NCI-H1930 (cell line): Measurements from ENCODE around the gene PRND.
"Not testable (repeated sequence)": the region's sequence is repeated elsewhere in the genome, so short reads cannot be mapped to it uniquely, and the experiment has no call there.

Experiments used
- DNase-seq, 2 experiments: peaks; one replicate each; lab custom pipeline; 2025; lab: John Stamatoyannopoulos, UW

PRND gene

DNA sequence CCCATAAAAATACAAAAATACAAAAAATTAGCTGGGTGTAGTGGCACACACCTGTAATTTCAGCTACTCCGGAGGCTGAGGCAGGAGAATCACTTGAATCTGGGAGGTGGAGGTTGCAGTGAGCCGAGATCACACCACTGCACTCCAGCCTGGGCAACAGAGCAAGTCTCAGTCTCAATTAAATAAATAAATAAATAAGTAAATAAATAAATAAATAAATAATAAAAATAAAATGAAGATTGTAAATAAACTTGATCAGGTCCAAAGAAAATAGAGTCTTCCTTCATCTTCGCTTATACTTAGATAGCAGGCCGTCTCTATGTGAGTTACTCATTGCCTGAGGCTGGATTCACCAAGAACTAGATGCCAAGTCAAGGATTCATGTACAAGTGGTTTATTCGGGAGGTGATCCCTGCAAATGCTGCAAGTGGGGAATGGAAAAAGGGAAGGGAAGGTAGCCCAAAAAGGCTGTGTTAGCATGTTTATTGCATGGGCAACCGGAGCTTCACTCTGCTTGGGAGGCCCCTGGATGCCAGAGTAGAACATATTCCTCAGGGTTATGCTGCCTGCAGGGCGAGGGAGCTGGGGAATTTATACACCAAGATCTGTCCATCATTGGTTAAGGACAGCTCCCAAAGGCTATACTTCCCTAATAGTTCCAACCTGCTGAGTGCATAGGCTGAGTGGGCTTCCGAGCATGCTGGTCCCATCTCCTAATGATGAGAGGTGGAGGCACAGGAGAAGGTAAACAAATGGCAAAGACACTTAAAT, 16.3 kb downstream of the PRND start:
- DNase-seq = no peak

DNA sequence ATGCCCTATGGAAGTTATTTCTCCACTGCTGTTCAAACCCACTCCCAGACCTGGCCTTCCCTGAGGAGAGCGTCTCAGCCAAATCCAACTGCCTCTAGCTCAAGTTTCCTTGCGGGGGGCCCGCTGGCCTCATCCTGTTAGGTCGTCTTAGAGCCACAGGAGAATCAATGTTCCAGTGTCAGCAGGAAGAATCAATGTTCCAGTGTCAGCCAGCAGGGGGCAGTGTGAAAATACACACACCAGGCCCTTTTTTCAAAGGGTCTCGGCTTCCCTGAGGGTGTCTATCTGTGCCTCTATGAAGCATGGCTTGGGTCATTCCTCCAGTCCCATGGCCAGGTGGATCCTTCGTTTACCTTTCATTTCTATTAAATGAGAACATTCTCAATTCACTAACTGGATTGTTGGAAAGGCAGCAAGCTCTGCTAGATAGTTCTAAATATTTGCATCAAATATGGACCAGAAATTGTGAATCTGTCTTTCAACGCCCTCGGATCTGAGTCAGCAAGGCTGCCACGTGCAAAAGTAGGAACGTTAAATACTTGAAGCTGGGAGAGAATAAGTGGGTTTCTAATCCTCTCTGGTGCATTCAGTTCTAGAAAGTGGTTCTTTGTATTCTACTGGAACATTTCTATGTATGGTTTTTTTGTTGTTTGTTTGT, 19.2 kb downstream of the PRND start:
- peak in 1 of 2 experiments; percentile 42 for DNase-seq

DNA sequence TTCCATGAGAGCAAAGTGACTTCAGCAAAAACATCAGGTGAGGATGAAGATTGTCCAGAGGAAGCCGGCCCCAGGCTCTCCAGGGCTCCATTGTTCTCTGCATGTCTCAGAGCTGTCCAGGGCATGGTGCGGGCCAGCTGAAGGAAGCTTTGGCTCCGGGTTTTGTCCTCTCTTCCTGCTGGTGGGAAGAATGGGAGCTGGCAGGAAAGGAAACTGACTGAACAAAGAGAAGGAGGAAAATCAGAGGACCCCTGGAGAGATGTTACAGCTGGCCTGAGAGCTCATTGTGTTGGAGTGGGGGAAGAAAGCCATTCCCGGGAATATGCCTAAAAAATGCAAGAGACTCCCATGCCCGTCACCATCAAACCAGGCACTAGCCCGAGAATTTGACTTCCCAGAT, 27.1 kb downstream of the PRND start:
- DNase-seq = no peak

DNA sequence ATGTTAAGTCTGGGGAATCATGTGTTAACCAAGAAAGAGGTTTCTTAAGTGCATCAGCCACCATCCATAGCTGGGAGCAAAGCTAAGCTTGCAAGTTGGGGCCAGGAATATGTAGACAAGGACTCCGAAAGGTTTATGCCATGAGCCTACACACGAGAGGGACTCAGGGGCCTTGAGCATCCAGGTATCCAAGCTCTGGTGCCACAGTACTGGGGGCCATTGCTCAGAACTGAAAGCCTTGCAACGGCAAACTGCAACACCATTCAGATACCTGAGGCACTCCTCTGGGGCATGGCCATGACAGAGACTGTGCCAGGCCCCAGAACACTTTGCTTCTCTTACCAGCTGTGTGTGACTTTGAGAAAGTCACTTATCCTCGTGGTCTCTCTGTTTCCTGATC, 27.6 kb downstream of the PRND start:
- no peak for DNase-seq

DNA sequence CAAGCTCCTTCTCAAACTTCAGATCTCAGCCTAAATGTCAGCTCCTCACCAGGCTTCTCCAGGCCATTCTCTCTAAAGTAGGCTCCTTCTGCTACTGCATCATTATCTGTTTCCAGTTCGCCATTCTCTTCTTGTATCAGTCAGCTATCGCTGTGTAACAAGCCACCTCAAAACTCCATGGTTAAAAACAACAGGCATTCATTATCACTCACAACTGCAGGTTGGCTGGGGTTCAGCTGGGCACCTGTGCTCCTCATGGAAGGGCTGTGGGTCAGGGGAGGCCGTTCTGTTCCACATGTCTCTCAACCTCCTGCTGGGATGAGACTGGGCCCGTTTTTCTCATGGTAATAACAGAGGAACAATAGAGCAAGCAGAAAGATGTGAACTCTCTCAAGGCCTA, 28.7 kb downstream of the PRND start:
- no peak for DNase-seq

DNA sequence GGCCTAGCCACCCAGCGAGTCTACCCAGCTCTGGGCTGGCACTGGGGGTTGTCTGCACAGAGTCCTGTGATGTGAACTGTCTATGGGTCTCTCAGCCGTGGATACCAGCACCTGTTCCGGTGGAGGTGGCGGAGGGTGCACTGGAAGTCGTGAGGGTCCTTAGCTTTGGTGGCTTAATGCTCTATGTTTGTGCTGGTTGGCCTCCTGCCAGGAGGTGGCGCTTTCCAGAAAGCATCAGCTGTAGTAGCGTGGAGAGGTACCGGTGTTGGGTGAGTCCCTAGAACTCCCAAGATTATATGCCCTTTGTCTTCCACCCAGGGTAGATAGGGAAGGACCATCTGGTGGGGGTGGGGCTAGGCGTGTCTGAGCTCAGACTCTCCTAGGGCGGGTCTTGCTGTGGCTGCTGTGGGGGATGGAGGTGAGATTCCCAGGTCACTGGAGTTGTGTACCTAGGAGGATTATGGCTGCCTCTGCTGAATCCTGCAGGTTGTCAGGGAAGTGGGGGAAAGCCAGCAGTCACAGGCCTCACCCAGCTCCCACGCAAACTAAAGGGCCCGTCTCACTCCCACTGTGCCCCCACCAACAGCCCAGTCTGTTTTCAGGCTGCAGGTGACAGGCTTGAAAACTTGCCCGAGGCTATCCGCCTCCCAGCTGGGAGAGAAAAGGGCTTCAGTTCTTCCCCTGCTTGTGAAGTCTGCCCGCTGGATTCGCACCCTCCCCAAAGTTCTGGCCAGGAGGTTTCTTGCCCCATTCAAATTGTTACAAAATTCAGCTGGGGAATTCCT, 37.6 kb downstream of the PRND start:
- DNase-seq = not testable (repeated sequence)

DNA sequence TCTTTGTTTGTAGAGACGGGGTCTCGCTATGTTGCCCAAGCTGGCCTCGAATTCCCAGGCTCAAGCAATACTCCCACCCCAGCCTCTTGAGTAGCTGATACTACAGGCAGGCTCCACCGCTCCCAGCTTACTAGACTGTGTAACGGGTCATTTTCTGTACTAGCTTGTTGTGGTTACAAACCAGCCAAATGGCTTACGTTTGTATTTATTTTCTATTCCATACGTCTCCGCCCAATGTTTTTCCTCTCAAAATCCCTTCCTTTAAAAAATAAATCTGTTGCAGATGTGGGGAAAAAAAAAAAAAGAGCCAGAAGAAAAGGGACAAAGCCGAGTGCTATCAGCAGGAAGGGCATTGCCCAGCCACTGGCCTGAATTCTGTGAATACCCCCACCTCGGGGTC, 41.6 kb downstream of the PRND start:
- no peak for DNase-seq

DNA sequence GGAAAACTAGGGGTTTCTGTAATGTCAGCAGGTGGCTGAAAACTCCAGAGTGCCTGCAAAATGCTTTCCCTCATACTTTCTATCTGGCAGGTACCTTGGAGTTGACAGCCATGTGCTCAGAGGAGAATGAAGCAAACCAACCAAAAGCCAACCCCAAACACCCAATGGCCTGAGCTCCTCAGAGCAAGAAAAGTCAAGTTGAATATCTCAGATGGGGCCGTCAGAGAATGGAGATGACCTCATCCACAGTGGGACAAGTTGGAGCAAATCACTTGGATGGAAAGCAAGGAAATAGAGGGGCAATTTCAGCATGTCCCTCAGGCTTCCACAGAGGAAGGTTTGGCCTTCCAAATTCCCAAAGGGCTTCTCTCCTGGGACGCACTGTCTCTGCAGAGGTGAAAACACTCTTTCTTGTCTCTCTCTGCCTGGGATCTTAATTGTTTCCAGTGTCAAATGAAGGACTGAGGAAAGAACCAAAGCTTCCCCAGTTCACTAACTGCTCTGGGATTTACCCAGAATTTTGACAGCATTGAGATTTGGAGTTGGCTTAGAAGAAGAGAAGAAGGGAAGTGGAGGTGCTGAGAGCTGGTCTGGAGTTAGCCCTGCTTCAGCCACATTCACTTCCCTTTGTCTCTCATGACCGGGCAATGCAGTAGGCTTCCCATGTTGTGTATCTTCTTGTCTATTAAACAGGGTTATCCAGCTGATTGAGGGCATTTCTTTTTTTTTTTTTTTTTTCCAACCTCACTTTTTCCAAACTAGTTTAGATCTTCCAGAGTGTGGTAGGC, 42.2 kb downstream of the PRND start:
- no peak for DNase-seq

DNA sequence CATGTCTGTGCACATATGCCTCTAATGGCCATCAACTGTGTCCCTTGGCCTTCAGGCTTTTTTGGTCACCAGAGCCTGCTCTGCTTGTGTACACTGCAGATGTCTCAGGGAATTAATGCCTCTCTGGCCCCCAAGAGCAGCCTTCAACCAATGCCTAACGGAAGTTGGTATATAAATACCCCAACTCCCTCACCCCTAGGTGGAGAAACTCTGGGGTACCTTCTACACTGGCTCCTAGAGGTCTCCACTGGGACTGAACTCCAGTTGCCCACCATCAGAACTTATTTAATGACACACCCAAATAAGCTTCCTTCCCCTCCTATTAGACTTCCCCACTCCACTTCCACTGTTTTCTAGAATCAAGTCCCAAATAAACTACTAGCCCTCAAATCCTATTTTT, 43.1 kb downstream of the PRND start:
- no peak for DNase-seq

DNA sequence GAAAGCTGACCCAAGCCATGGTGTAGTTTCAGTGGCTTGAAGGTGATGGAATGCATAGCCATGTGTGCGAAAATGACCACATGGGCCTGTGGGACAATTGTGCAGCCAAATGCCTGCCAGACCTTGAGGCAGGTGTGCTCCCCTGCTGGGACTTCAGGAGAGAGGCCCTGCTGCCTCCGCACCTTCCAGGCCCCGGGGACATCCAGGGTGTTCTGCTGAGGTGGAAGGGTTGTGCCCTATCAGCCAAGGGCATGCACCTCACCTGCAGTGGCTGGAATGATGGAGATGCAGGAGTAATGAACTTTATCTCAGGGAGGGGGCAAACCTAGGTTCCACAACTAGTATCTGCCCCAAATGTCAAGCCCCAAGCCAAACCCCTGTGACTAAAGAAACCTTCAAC, 44.0 kb downstream of the PRND start:
- no peak for DNase-seq

DNA sequence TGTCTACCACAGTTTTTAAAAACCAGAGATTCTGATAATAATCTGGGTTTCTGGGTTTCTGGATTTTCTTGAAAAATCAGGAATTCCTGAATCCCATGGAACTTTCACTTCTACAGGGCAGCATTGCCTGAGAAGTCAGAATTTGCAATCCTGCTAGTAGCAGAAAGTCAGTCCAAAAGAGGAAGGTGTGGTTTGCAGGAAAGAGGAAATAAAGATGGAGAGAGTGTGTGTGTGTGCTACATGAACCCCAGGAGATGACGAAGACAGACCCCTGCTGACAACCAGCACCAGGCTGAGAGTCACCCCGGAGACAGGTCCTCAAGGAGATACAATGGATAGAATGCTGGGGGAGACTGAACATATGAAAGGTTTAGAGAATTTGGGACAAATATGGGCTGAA, 44.9 kb downstream of the PRND start:
- no peak for DNase-seq

DNA sequence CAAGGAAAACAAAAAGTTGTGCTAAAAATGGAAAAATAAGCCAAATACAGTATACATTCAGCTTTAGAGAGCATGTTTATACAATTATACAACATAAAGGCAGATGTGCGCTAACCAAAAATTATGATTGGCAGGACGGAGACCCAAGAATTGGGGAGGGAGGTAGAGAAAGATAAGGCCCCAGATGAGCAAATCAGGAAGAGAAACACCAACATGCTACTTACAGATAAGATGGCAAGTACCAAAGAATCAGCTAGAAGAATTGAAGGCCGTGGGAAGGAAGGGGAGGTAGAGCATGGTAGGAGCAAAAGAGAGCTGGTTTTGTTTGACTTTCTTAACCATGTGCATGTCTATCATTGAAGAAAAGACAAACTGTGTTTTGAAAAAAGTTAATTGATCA, 45.4 kb downstream of the PRND start:
- no peak for DNase-seq

DNA sequence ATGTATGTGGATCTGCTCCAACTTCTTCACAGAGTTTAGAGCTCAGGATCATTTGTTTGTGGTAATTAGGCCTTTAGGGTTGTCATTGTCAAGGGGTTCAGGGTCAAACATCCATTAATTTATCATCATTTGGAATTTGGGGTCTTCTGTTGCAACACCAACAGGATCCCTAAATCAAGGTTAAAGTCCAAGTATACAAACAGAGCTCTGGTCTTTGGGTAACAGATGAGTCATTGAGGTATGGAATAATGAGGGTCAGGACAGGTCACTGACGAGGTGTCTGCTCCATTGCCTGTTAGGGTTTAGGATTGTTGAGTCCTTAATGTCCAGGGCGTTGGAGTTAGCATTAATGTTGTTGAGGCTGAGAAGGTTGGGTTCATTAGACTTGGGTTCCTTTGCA, 47.6 kb downstream of the PRND start:
- DNase-seq = no peak

DNA sequence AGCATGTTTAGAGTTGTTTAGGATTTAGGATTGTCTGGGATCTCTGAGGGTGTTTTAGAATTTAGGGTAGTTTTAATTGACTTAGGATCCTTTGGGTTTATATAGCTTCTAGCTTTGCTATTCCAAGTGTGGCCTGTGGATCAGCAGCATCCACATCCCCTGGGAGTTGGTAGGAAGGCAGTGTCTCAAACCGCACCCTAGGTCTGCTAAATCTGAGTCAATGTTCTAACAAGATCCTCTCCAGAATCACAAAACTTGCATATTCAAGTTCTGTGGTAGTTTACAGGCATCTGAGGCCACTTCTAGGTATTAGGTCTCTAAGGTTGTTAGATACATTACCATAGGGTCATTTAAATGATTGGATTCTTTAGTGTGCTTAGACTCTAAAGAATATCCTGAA, 48.3 kb downstream of the PRND start:
- no peak for DNase-seq

DNA sequence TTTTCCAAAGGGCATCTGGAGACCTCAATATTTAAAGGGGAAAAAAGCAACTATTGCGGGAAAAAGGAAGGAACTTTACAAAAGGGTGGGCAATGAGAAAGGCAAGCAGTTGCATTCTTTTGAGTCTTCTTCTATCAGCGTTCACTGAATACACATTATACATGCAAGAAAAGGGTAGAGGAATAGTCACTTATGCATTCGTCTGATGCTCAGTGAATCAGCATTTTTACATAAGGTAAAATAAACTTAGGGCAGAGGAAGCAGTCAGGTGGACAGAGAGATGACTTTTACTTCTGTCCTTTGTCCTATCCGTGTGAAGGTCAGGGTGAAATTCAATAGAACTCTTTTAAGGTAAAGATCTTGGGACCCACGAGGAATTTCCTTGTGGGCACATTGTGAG, 49.3 kb downstream of the PRND start:
- DNase-seq = no peak

DNA sequence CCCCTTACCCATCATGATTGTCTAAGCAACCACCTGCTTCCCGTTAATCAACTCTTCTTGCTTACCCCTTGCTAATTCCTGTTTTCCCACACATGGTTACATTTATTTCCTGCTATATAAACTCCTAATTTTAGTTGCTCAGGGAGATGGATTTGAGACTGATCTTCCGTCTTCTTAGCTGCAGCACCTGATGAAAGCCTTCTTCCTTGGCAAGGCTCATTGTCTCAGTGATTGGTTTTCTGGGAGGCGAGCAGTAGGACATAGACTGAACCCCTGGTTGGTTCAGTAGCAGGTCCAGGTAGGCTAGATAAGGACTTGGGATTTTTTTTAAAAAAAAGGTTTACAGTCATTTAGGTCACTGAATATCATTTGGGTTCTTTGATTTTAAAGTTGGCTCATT, 50.4 kb downstream of the PRND start:
- DNase-seq = no peak

DNA sequence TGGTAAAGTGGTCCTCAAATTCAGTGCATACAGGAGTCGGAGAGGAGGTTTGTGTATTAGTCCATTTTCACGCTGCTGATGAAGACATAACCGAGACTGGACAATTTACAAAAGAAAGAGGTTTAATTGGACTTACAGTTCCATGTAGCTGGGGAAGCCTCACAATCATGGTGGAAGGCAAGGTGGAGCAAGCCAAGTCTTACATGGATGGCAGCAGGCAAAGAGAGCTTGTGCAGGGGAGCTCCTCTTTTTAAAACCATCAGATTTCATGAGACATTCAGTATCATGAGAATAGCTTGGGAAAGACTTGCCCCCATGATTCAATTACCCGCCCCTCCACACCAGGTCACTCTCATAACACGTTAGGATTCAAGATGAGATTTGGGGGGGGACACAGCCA, 51.3 kb downstream of the PRND start:
- not testable (repeated sequence) for DNase-seq

DNA sequence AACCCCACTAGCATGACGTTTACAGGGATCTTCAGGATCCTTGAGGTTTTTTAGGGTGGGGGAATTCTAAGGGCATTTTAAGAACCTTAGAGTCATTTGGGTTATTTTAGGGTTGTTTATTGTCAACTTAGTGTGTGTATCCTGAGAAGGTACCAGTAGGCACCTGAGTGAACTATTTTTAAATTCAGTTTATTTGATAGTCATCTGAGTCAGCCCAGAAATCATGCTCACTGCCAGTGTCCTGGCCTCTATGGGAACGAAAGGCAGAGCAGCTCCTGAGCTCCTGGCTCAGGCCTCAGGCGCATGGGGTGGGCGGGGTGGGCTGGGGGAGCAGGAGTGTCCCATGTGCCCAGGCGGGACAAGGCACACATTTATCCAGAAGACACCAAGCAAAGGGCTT, 52.0 kb downstream of the PRND start:
- DNase-seq = no peak

DNA sequence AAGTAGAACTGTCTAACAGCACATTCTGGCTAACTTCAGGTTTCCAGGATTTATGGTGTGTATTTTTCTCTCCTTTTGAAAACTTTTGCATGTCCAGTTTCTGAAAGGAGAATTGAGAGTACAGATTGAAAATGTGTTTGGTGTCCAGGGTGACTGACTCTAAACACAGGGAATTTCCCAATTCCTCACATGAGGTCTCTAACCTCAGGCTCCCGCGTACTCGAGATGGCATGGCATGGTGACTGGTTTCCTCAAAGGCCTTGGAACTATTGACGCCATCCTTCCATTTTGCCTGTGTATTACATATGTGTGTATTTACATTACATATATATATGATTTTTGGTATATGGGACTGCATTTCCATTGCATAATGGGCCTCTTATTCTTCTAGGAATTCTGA, 52.5 kb downstream of the PRND start:
- DNase-seq = no peak

DNA sequence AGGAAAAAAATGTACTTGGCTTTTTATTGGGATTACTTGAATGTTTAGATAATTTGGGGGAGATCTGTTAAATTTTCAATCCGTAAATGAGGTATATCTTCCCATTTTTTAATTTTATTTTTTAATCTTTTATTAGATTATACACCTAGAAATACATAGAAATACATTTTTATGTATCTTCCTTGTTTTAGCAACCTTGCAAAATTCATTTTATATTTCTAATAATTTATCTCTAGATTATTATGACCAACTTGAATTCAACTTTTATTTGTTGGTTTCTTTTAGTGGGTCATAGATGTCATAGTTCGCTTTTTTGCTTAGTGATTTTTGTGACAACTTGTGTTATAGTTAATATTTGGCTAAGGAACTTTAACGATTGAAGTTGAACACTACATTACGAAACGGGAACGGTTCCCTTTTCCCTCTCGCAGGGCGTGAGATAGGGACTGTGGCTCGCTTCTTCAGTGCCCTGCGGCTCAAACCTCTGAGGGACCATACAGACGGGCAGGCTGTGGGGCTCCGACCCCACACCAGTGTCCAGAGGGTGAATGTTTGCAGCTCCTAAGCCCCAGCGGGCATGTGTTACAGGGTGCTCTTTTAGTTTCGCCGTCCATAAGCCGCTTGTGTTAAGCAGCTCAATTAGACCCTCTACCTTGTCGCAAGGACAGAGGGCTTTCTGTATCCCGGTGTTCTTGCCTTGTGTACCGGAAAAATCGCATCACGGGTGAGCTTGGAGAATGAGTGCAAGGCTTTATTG, 53.8 kb downstream of the PRND start:
- no peak for DNase-seq

DNA sequence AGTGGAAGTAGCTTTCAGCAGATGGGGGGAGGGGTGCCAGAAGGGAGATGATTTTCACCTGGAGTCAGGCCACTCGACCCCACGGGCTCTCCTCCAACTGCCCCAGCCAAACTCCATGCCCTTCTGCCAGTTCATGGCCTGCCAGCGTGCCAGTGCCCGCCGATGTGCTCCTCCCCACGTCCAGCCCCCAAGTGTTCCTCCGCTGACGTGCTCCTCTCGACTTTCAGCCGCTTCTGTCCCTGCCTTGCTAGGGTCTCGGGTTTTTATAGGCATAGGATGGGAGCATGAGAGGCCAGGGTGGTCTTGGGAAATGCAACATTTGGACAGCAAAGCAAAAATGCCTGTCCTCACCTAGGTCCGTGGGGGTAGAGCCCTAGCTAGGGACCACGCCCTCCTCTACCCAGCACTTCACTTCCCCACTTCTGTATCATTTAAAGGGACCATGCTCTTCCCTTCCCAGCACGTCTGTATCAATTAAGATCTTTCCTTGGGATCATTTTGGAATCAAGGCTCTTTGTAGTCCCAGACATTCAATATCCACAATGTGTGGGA, 54.4 kb downstream of the PRND start:
- no peak for DNase-seq
